Mesothelial cell of epicardium (in vitro differentiated cells): ENCODE results near the gene C1QL1. TPM values are rescaled to one million over a fixed set of nuclear protein-coding genes. Genes with fewer than 3 reads are reported as not detected.

Experiments used
- DNase-seq, 2 experiments: peaks; one replicate each; pipeline ENCODE4 v3.0.0; 2021; ENCODE audit warnings: low spot score in 2 of 2; ENCODE audit not compliant: unreplicated experiment in 2 of 2
- H3K27ac Mint-ChIP-seq: 2 replicates; pipeline ENCODE4 v1.8.0; 2021; ENCODE audit warnings: mixed read lengths
- H3K27me3 Mint-ChIP-seq: 2 replicates; pipeline ENCODE4 v1.8.0; 2021; ENCODE audit warnings: low read depth, mixed read lengths
- H3K36me3 Mint-ChIP-seq: 2 replicates; pipeline ENCODE4 v1.8.0; 2021; ENCODE audit warnings: mixed read lengths
- H3K4me1 Mint-ChIP-seq: 2 replicates; pipeline ENCODE4 v1.8.0; 2021; ENCODE audit warnings: mixed read lengths
- H3K4me3 Mint-ChIP-seq: 2 replicates; pipeline ENCODE4 v1.8.0; 2021; ENCODE audit warnings: mild to moderate bottlenecking, moderate library complexity, mixed read lengths
- H3K9me3 Mint-ChIP-seq: 2 replicates; pipeline ENCODE4 v1.8.0; 2021; ENCODE audit warnings: mixed read lengths
- total RNA-seq: library from RNA; stranded (reverse); gene quantifications from 3 replicates; pipeline ENCODE4 v1.2.1, GENCODE V29; 2021
- TF ChIP-seq, protein P1 (sequence below): fragments of 200-600 bp; sonication (generic); IDR thresholded peaks from one replicate; pipeline ENCODE4 v1.5.0; 2021; ENCODE audit warnings: antibody characterized with exemption; ENCODE audit not compliant: unreplicated experiment

The C1QL1 gene
- total RNA-seq, 1 donor from 2014 or later = 3.0 TPM

- H3K4me1 Mint-ChIP-seq = peaks cover 27% of the 10 kb centered on the region
- no peak for DNase-seq
- no peak overlapping the region for H3K4me3 Mint-ChIP-seq
- H3K27me3 Mint-ChIP-seq = no peaks in the 10 kb centered on the region
- H3K36me3 Mint-ChIP-seq = peaks cover 15% of the 10 kb centered on the region
- H3K9me3 Mint-ChIP-seq = peaks cover 8% of the 10 kb centered on the region
- H3K27ac Mint-ChIP-seq = peak overlapping the region; percentile 80
- TF ChIP-seq, protein P1, sequence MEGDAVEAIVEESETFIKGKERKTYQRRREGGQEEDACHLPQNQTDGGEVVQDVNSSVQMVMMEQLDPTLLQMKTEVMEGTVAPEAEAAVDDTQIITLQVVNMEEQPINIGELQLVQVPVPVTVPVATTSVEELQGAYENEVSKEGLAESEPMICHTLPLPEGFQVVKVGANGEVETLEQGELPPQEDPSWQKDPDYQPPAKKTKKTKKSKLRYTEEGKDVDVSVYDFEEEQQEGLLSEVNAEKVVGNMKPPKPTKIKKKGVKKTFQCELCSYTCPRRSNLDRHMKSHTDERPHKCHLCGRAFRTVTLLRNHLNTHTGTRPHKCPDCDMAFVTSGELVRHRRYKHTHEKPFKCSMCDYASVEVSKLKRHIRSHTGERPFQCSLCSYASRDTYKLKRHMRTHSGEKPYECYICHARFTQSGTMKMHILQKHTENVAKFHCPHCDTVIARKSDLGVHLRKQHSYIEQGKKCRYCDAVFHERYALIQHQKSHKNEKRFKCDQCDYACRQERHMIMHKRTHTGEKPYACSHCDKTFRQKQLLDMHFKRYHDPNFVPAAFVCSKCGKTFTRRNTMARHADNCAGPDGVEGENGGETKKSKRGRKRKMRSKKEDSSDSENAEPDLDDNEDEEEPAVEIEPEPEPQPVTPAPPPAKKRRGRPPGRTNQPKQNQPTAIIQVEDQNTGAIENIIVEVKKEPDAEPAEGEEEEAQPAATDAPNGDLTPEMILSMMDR = no peak
Observed at GRCh38 chr17:44942456-44942855, 25.6 kb downstream of the C1QL1 start.

GRCh38 chr17:44941712-44942331 is 26.3 kb downstream of the C1QL1 start:
- Mint-ChIP-seq H3K4me1 (peaks cover 27% of the 10 kb centered on the region), H3K27me3 (no peaks in the 10 kb centered on the region), H3K9me3 (peaks cover 8% of the 10 kb centered on the region), H3K36me3 (peaks cover 18% of the 10 kb centered on the region), H3K27ac (peak overlapping the region; percentile 80), H3K4me3 (peak overlapping the region; percentile 14)
- no peak for DNase-seq
- TF ChIP-seq, protein P1 = no peak

- Mint-ChIP-seq H3K4me1 (peaks cover 20% of the 10 kb centered on the region), H3K9me3 (peaks cover 8% of the 10 kb centered on the region), H3K4me3 (no peak overlapping the region), H3K27ac (peak overlapping the region; percentile 84), H3K27me3 (no peaks in the 10 kb centered on the region), H3K36me3 (peaks cover 18% of the 10 kb centered on the region)
- no peak for DNase-seq
- TF ChIP-seq, protein P1 = no peak
Observed at GRCh38 chr17:44940768-44941167, 27.3 kb downstream of the C1QL1 start.

- TF ChIP-seq, protein P1 = no peak
- Mint-ChIP-seq H3K36me3 (peaks cover 18% of the 10 kb centered on the region), H3K27me3 (no peaks in the 10 kb centered on the region), H3K4me3 (no peak overlapping the region), H3K27ac (peak overlapping the region; percentile 84), H3K4me1 (peaks cover 20% of the 10 kb centered on the region), H3K9me3 (peaks cover 8% of the 10 kb centered on the region)
- DNase-seq = no peak
Observed at GRCh38 chr17:44940317-44940716, 27.8 kb downstream of the C1QL1 start.

DNA sequence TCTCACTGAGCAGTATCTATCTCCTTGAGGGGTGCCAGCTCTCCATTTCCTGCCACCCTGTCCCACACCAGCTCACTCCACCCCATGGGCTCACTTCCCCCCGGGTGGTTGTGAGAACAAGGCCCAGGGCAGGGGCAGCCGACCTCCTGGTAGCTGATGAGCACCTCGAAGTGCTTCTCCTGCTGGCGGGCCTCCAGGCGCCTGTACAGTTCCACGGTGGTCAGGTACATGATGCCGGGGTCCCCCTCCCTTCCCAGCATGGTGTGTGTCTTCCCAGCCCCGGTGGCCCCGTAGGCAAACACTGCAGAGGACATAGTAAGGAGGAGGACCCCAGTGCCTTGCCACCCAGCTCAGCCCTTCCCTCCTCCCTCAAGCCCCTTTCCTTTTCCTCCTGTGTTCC is 33.0 kb downstream of the C1QL1 start:
- peaks cover 3% of the 10 kb centered on the region for H3K4me1 Mint-ChIP-seq
- no peak overlapping the region for H3K27ac Mint-ChIP-seq
- peaks cover 8% of the 10 kb centered on the region for H3K9me3 Mint-ChIP-seq
- H3K4me3 Mint-ChIP-seq = no peak overlapping the region
- H3K27me3 Mint-ChIP-seq = no peaks in the 10 kb centered on the region
- TF ChIP-seq, protein P1 = no peak
- peaks cover 23% of the 10 kb centered on the region for H3K36me3 Mint-ChIP-seq
- DNase-seq = no peak
